Stomach (tissue), 9 donors: ENCODE data around the gene CDH12. TPM values are rescaled to one million over a fixed set of nuclear protein-coding genes. Genes with fewer than 3 reads are reported as not detected.

Experiments
- DNase-seq, 2 donors: peaks; one replicate each; pipeline versions ENCODE4 v3.0.0 to v3.0.0-alpha.2; 2013 to 2019
- H3K27ac ChIP-seq, 5 donors: fragments of 200-600 bp in 4 of 5; sonication (generic) in 4 of 5; one replicate each; pipeline ENCODE4 v1.5.1; 2013 to 2019; ENCODE audit warnings: mild to moderate bottlenecking in 1 of 5, moderate library complexity in 1 of 5
- H3K27me3 ChIP-seq, 3 donors: fragments of 200-600 bp; sonication (generic); one replicate each; pipeline ENCODE4 v1.5.1; 2017 to 2019; ENCODE audit warnings: mixed run types in 1 of 3
- H3K36me3 ChIP-seq, 4 donors: fragments of 200-600 bp; sonication (generic); 1 replicate in 3 of 4; 2 replicates in 1 of 4; pipeline ENCODE4 v1.5.1; 2016 to 2019
- H3K4me1 ChIP-seq, 4 donors: fragments of 200-600 bp; sonication (generic); one replicate each; pipeline ENCODE4 v1.5.1; 2016 to 2019
- H3K4me3 ChIP-seq, 4 donors: fragments of 200-600 bp; sonication (generic) in 3 of 4; one replicate each; pipeline ENCODE4 v1.5.1; 2016 to 2019; ENCODE audit warnings: mild to moderate bottlenecking in 1 of 4
- H3K9me3 ChIP-seq, 4 donors: fragments of 200-600 bp; sonication (generic); one replicate each; pipeline ENCODE4 v1.5.1; 2016 to 2019
- EP300 ChIP-seq: sonication (generic); formaldehyde crosslinking; IDR thresholded peaks from one replicate; pipeline ENCODE4 v1.6.1; 2017; ENCODE audit warnings: antibody characterized with exemption
- POLR2A ChIP-seq, 4 donors: fragments of 450-650 bp; IDR thresholded peaks; one replicate each; pipeline ENCODE4 v1.6.1; 2016; ENCODE audit warnings: antibody characterized with exemption in 4 of 4, control low read depth in 2 of 4, mild to moderate bottlenecking in 1 of 4, moderate library complexity in 1 of 4
- POLR2AphosphoS5 ChIP-seq, 3 donors: sonication (generic); formaldehyde crosslinking; IDR thresholded peaks; one replicate each; pipeline ENCODE4 v1.6.1; 2016; ENCODE audit warnings: antibody characterized with exemption in 3 of 3
- WGBS, 5 donors: extraction: QIAGEN DNeasy Blood & Tissue Kit in 3 of 5; methylation state at CpG; one replicate each; pipeline versions ENCODE4 v1.1.5 to v1.1.7; 2013 to 2018; 5-methylcytosine and 5-hydroxymethylcytosine counted together
- intact Hi-C: fragments of 100-400 bp; cut with DNase I; formaldehyde crosslinking; loops from one replicate; pipeline ENCODE4 v1.15.1; 2023; ENCODE audit warnings: low total_unique reads
- polyA plus RNA-seq, 3 donors: library from polyadenylated mRNA; stranded (reverse); fragments of 200-250 nt; gene quantifications; one replicate each; pipeline ENCODE4 v1.2.3, GENCODE V29; 2013
- total RNA-seq, 5 donors: library from RNA; depleted of rRNA; stranded (reverse); fragments of >200 nt; gene quantifications; one replicate each; pipeline versions ENCODE4 v1.1.0 to v1.2.3, GENCODE V29; 2014 to 2016
- TF ChIP-seq, protein P1 (sequence below), 7 experiments: fragments of 450-650 bp in 4 of 7; fragments of 200-600 bp in 3 of 7; sonication (generic) in 3 of 7; IDR thresholded peaks; one replicate each; pipeline ENCODE4 v1.5.1; 2016 to 2019; ENCODE audit warnings: antibody characterized with exemption in 7 of 7, control low read depth in 2 of 7, mild to moderate bottlenecking in 1 of 7
- donor health status: healthy with polysubstance abuse.
- donor health status: Bipolar disorder and iron deficiency.
- donor health status: healthy.

The CDH12 gene
- total and polyA plus RNA-seq, 8 donors = 0.76 to 1.3 TPM; not detected in 6

DNA sequence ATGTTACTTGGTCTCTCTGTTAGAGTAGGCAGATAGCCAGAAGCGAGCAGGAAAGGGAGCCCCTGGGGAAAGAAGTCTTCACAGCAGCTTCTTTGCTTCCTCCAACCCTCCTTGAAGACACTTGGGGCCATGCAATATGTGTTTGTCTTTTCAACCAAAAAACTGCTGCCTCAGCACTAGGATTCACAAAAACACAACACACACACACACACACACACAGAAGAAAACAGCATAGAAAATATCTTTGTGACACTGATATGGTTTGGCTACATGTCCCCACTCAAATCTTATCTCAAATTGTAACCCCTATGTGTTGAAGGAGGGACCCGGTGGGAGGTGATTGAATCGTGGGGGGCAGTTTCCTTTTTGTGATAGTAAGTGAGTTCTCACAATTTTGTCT is 133.3 kb downstream of the CDH12 start:
- no peak for DNase-seq
- H3K27ac ChIP-seq = no peak overlapping the region
- no peak for TF ChIP-seq EP300
- TF ChIP-seq POLR2A (IDR thresholded peaks at IDR 0.05) = no peak
- no peak for TF ChIP-seq POLR2AphosphoS5 (IDR thresholded peaks at IDR 0.05)
- TF ChIP-seq, protein P1, sequence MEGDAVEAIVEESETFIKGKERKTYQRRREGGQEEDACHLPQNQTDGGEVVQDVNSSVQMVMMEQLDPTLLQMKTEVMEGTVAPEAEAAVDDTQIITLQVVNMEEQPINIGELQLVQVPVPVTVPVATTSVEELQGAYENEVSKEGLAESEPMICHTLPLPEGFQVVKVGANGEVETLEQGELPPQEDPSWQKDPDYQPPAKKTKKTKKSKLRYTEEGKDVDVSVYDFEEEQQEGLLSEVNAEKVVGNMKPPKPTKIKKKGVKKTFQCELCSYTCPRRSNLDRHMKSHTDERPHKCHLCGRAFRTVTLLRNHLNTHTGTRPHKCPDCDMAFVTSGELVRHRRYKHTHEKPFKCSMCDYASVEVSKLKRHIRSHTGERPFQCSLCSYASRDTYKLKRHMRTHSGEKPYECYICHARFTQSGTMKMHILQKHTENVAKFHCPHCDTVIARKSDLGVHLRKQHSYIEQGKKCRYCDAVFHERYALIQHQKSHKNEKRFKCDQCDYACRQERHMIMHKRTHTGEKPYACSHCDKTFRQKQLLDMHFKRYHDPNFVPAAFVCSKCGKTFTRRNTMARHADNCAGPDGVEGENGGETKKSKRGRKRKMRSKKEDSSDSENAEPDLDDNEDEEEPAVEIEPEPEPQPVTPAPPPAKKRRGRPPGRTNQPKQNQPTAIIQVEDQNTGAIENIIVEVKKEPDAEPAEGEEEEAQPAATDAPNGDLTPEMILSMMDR (IDR thresholded peaks at IDR 0.05) = no peak
- no peaks in the 10 kb centered on the region for H3K36me3 ChIP-seq
- H3K4me3 ChIP-seq = no peak overlapping the region
- intact Hi-C loops = no loop called here
- H3K27me3 ChIP-seq = no peaks in the 10 kb centered on the region
- H3K4me1 ChIP-seq = no peaks in the 10 kb centered on the region
- H3K9me3 ChIP-seq = peaks cover 0 to 33% (median 13%) of the 10 kb centered on the region in 4 donors
- 77 to 91% (median 85%) methylated on average over 3 of the region's 3 CpGs for WGBS, 5 donors

DNA sequence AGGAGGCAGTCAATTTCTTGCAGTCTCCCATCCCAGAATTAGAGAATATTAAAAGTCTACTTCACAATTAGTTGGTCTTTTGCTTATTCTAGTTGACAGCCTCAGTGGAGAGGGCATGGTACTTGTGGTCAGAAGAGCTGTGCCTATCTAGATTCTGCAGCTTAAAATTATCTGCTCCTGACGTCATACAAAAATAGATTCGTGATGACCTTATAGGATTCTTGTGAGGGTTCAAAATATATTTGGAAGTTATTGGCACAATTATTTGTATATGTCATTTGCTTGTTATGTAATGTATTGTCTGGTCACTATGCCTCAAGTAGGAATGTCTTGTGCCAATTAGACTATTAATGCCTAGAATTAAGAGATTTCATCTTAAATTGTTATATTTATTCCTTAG is 142.5 kb downstream of the CDH12 start:
- Histone ChIP-seq H3K4me3 (no peak overlapping the region), H3K4me1 (no peaks in the 10 kb centered on the region), H3K36me3 (no peaks in the 10 kb centered on the region), H3K9me3 (no peaks in the 10 kb centered on the region), H3K27me3 (no peaks in the 10 kb centered on the region), H3K27ac (no peak overlapping the region)
- WGBS, 5 donors = 46 to 77% (median 66%) methylated on average over 2 of the region's 2 CpGs
- intact Hi-C loops = no loop called here
- TF ChIP-seq POLR2A (IDR thresholded peaks at IDR 0.05) = no peak
- TF ChIP-seq, protein P1 (IDR thresholded peaks at IDR 0.05) = no peak
- no peak for TF ChIP-seq POLR2AphosphoS5 (IDR thresholded peaks at IDR 0.05)
- TF ChIP-seq EP300 = no peak
- no peak for DNase-seq

DNA sequence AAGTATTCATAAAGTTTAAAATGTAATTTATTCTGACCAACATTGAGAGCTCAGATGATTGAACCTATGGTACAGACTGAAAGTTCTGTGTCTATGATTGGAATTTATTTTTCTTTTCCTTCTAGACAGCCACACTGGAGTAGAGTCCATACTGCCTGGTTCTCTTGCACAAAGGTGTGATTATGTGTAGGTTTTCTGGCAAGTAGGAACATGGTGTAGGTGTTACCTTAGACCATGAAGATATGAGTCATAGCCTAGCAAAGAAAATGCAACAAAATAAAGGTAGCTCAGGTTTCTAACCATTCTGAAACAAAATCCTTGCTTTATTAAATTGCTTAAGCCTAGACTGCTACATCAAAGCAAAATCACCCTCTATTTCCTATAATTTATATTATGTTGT is 143.4 kb downstream of the CDH12 start:
- Histone ChIP-seq H3K4me3 (no peak overlapping the region), H3K36me3 (no peaks in the 10 kb centered on the region), H3K27ac (no peak overlapping the region), H3K9me3 (no peaks in the 10 kb centered on the region), H3K27me3 (no peaks in the 10 kb centered on the region), H3K4me1 (no peaks in the 10 kb centered on the region)
- no peak for TF ChIP-seq POLR2A (IDR thresholded peaks at IDR 0.05)
- TF ChIP-seq EP300 = no peak
- TF ChIP-seq, protein P1 (IDR thresholded peaks at IDR 0.05) = no peak
- intact Hi-C loops = no loop called here
- no peak for DNase-seq

DNA sequence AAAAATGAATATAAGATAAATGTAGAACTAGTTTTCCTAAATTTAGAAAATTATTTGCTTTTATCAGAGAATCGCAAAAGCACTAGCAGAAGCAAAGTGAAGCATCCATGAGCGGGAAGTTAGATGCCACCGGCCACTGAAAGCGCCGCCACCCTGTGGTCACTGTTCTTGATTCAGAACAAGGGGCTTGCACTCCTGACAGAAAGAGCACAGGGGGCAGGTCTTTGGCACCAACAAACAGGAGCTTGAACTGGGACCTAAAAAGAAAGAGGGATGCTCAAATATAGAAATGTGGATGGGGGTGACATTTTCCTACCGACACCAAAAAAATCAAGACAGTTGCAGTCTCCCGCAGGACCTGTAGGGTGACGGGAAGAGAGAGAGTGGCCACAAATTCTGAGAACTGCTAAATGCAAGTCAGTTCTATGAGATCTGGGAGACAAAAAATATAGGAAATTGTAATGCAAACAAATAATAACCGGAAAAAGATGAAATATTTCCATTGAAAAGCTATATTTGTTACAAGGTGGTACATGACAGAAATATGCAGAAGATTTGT is 144.3 kb downstream of the CDH12 start:
- no peaks in the 10 kb centered on the region for H3K9me3 ChIP-seq
- no peaks in the 10 kb centered on the region for H3K36me3 ChIP-seq
- TF ChIP-seq EP300 = no peak
- no peak for TF ChIP-seq POLR2A (IDR thresholded peaks at IDR 0.05)
- TF ChIP-seq POLR2AphosphoS5 (IDR thresholded peaks at IDR 0.05) = no peak
- TF ChIP-seq, protein P1 (IDR thresholded peaks at IDR 0.05) = no peak
- intact Hi-C loops = no loop called here
- no peaks in the 10 kb centered on the region for H3K27me3 ChIP-seq
- no peaks in the 10 kb centered on the region for H3K4me1 ChIP-seq
- WGBS, 5 donors = 85 to 91% (median 87%) methylated on average over 9 of the region's 9 CpGs
- no peak overlapping the region for H3K27ac ChIP-seq
- no peak overlapping the region for H3K4me3 ChIP-seq
- no peak for DNase-seq
